ENCODE data around the gene ZNF543. TPM values are rescaled to one million over a fixed set of nuclear protein-coding genes. Genes with fewer than 3 reads are reported as not detected.

ZNF543 gene
- total RNA-seq, 1 donor from 2014 or later, result 9.5 TPM

GRCh38 chr19:57359300-57359699, 39.0 kb downstream of the ZNF543 start:
- Mint-ChIP-seq H3K9me3 (no peaks in the 10 kb centered on the region), H3K27me3 (ENCODE audit: insufficient read depth, low read depth) (peaks cover 4% of the 10 kb centered on the region), H3K4me3 (no peak overlapping the region), H3K4me1 (peaks cover 9% of the 10 kb centered on the region), H3K36me3 (peaks cover 38% of the 10 kb centered on the region), H3K27ac (no peak overlapping the region)
- H3K79me2 ChIP-seq (ENCODE audit: low read depth), result peaks cover 12% of the 10 kb centered on the region
- no peaks in the 10 kb centered on the region for H4K20me1 ChIP-seq (ENCODE audit: low read depth)
- no peaks in the 10 kb centered on the region for H3K36me3 ChIP-seq
- no peak overlapping the region for H3K4me2 ChIP-seq
- no peaks in the 10 kb centered on the region for H3K9me3 ChIP-seq (ENCODE audit: low read depth)
- no peak for TF ChIP-seq EZH2phosphoT487 (IDR thresholded peaks at IDR 0.05)
- no peak overlapping the region for H3K4me3 ChIP-seq
- no peak overlapping the region for H3K9ac ChIP-seq
- H3F3A ChIP-seq (ENCODE audit: low read depth), result no peaks in the 10 kb centered on the region
- H3K4me1 ChIP-seq, result peaks cover 3% of the 10 kb centered on the region
- DNase-seq (ENCODE audit: low spot score), result no peak
- no peaks in the 10 kb centered on the region for H3K27me3 ChIP-seq
- H3K27ac ChIP-seq, result no peak overlapping the region
- no peak overlapping the region for H2AFZ ChIP-seq (replicated peaks)

GRCh38 chr19:57362419-57362818, 42.1 kb downstream of the ZNF543 start:
- no peaks in the 10 kb centered on the region for H3K27me3 ChIP-seq
- H3K36me3 ChIP-seq, result no peaks in the 10 kb centered on the region
- Mint-ChIP-seq H3K27ac (peak overlapping the region; percentile 98), H3K4me1 (peaks cover 9% of the 10 kb centered on the region), H3K9me3 (no peaks in the 10 kb centered on the region), H3K36me3 (peaks cover 24% of the 10 kb centered on the region), H3K4me3 (peak overlapping the region; percentile 98), H3K27me3 (ENCODE audit: insufficient read depth, low read depth) (peaks cover 4% of the 10 kb centered on the region)
- H3K4me2 ChIP-seq, result peak overlapping the region; percentile 74
- DNase-seq (ENCODE audit: low spot score), result no peak
- peak overlapping the region; percentile 35 for H3K9ac ChIP-seq
- H3F3A ChIP-seq (ENCODE audit: low read depth), result no peaks in the 10 kb centered on the region
- no peak overlapping the region for H3K27ac ChIP-seq
- peaks cover 17% of the 10 kb centered on the region for H3K79me2 ChIP-seq (ENCODE audit: low read depth)
- peaks cover 7% of the 10 kb centered on the region for H3K4me1 ChIP-seq
- peak overlapping the region; percentile 84 for H3K4me3 ChIP-seq
- no peaks in the 10 kb centered on the region for H3K9me3 ChIP-seq (ENCODE audit: low read depth)
- TF ChIP-seq CTCF (IDR thresholded peaks at IDR 0.05), result no peak
- no peak for TF ChIP-seq EZH2 (IDR thresholded peaks at IDR 0.05)
- no peak for TF ChIP-seq EZH2phosphoT487 (IDR thresholded peaks at IDR 0.05)
- H2AFZ ChIP-seq (replicated peaks), result peak overlapping the region; percentile 46
- no peaks in the 10 kb centered on the region for H4K20me1 ChIP-seq (ENCODE audit: low read depth)

GRCh38 chr19:57362997-57363687, 42.9 kb downstream of the ZNF543 start, which contains the start of the genes TRAPPC2B and ZNF547:
Gene TRAPPC2B, plus strand, starts transcription at chr19:57363551. Its CDS starts 1,283 bp downstream, at chr19:57364834.
Gene ZNF547, plus strand, starts transcription at chr19:57363551. Its CDS starts 5,005 bp downstream, at chr19:57368556.
- H3K4me3 Mint-ChIP-seq, result peak within 1 kb of the TSS; percentile 98
- Histone ChIP-seq H2AFZ (replicated peaks) (peak within 1 kb of the TSS; percentile 46), H3K4me1 (peaks cover 7% of the 10 kb centered on the region), H3K9me3 (ENCODE audit: low read depth) (no peaks in the 10 kb centered on the region), H3K9ac (peak within 1 kb of the TSS; percentile 78), H3F3A (ENCODE audit: low read depth) (no peaks in the 10 kb centered on the region), H3K36me3 (no peaks in the 10 kb centered on the region), H4K20me1 (ENCODE audit: low read depth) (no peaks in the 10 kb centered on the region), H3K4me2 (peak within 1 kb of the TSS; percentile 86), H3K27me3 (no peaks in the 10 kb centered on the region), H3K79me2 (ENCODE audit: low read depth) (peaks cover 17% of the 10 kb centered on the region), H3K27ac (peak within 1 kb of the TSS; percentile 30), H3K4me3 (peak within 1 kb of the TSS; percentile 84)
- peaks cover 9% of the 10 kb centered on the region for H3K4me1 Mint-ChIP-seq
- H3K27me3 Mint-ChIP-seq (ENCODE audit: insufficient read depth, low read depth), result peaks cover 2% of the 10 kb centered on the region
- peak within 1 kb of the TSS; percentile 98 for H3K27ac Mint-ChIP-seq
- no peaks in the 10 kb centered on the region for H3K9me3 Mint-ChIP-seq
- peaks cover 21% of the 10 kb centered on the region for H3K36me3 Mint-ChIP-seq
- peak; percentile 99 for DNase-seq (ENCODE audit: low spot score)
- TF ChIP-seq EZH2phosphoT487 (IDR thresholded peaks at IDR 0.05) (no peak), EZH2 (IDR thresholded peaks at IDR 0.05) (no peak), CTCF (IDR thresholded peaks at IDR 0.05) (no peak)

- Histone ChIP-seq H3K79me2 (ENCODE audit: low read depth) (peaks cover 17% of the 10 kb centered on the region), H3K27me3 (no peaks in the 10 kb centered on the region), H3K4me1 (peaks cover 7% of the 10 kb centered on the region), H3K4me2 (peak overlapping the region; percentile 86), H2AFZ (replicated peaks) (no peak overlapping the region), H3K27ac (peak overlapping the region; percentile 30), H3K4me3 (peak overlapping the region; percentile 84), H3F3A (ENCODE audit: low read depth) (no peaks in the 10 kb centered on the region), H3K9ac (peak overlapping the region; percentile 78), H4K20me1 (ENCODE audit: low read depth) (no peaks in the 10 kb centered on the region), H3K9me3 (ENCODE audit: low read depth) (no peaks in the 10 kb centered on the region), H3K36me3 (no peaks in the 10 kb centered on the region)
- Mint-ChIP-seq H3K4me1 (peaks cover 9% of the 10 kb centered on the region), H3K36me3 (peaks cover 17% of the 10 kb centered on the region), H3K27me3 (ENCODE audit: insufficient read depth, low read depth) (no peaks in the 10 kb centered on the region), H3K9me3 (no peaks in the 10 kb centered on the region), H3K4me3 (peak overlapping the region; percentile 98), H3K27ac (peak overlapping the region; percentile 28)
- no peak for TF ChIP-seq CTCF (IDR thresholded peaks at IDR 0.05)
- no peak for TF ChIP-seq EZH2 (IDR thresholded peaks at IDR 0.05)
- no peak for TF ChIP-seq EZH2phosphoT487 (IDR thresholded peaks at IDR 0.05)
- DNase-seq (ENCODE audit: low spot score), result no peak
These were observed 43.5 kb downstream of the ZNF543 start for GRCh38 chr19:57363688-57364181.

Measured in neural progenitor cell (in vitro differentiated cells).